T-helper 17 cell (primary cell): Measurements from ENCODE around the gene ARID5B. TPM values are rescaled to one million over a fixed set of nuclear protein-coding genes. Genes with fewer than 3 reads are reported as not detected.
A peak's percentile ranks its signal among the peaks of the same experiment; 100 is the strongest.

Source experiments
- ATAC-seq: fragments of 150-1000 bp; cut with Tn5 transposase; 2 replicates; pipeline ENCODE4 v1.10.0; 2021; ENCODE audit warnings: mild to moderate bottlenecking, moderate library complexity
- DNase-seq, 3 donors: peaks; one replicate each; pipeline versions ENCODE4 v3.0.0 to v3.0.0-alpha.2; 2020 to 2021
- H3K9me3 ChIP-seq: one replicate; pipeline ENCODE4 v1.7.0; 2013; ENCODE audit warnings: low read length, mild to moderate bottlenecking; ENCODE audit not compliant: control insufficient read depth, poor library complexity, severe bottlenecking
- H3K27ac Mint-ChIP-seq: one replicate; pipeline ENCODE4 v1.8.0; 2022; ENCODE audit warnings: mild to moderate bottlenecking, moderate library complexity, mixed read lengths
- H3K27me3 Mint-ChIP-seq: one replicate; pipeline ENCODE4 v1.8.0; 2022; ENCODE audit warnings: mixed read lengths
- H3K36me3 Mint-ChIP-seq: one replicate; pipeline ENCODE4 v1.8.0; 2022; ENCODE audit warnings: low read depth, mixed read lengths
- H3K4me1 Mint-ChIP-seq: one replicate; pipeline ENCODE4 v1.8.0; 2022; ENCODE audit warnings: mild to moderate bottlenecking, mixed read lengths
- H3K4me3 Mint-ChIP-seq: one replicate; pipeline ENCODE4 v1.8.0; 2022; ENCODE audit warnings: mild to moderate bottlenecking, moderate library complexity, mixed read lengths
- total RNA-seq, 4 donors: library from RNA in 2 of 4; stranded (reverse) in 2 of 4; gene quantifications; one replicate each; pipeline ENCODE4 v1.2.3 and lab custom pipeline; 2022 to 2026

ARID5B gene
- total RNA-seq, 2 donors from 2014 or later: 58.2 to 67.6 TPM

GRCh38 chr10:61919646-61920215 is 18.2 kb downstream of the ARID5B start:
- DNase-seq: no peak
- Mint-ChIP-seq H3K4me1 (peaks cover 21% of the 10 kb centered on the region), H3K27me3 (no peaks in the 10 kb centered on the region), H3K4me3 (no peak overlapping the region), H3K36me3 (peaks cover 9% of the 10 kb centered on the region), H3K27ac (peak overlapping the region; percentile 21)
- ATAC-seq: no peak
- no peaks in the 10 kb centered on the region for H3K9me3 ChIP-seq

GRCh38 chr10:61921143-61921542 is 19.6 kb downstream of the ARID5B start:
- DNase-seq (no peak), ATAC-seq (no peak)
- peaks cover 9% of the 10 kb centered on the region for H3K36me3 Mint-ChIP-seq
- H3K27me3 Mint-ChIP-seq: no peaks in the 10 kb centered on the region
- H3K4me3 Mint-ChIP-seq: no peak overlapping the region
- no peaks in the 10 kb centered on the region for H3K9me3 ChIP-seq
- no peak overlapping the region for H3K27ac Mint-ChIP-seq
- peaks cover 18% of the 10 kb centered on the region for H3K4me1 Mint-ChIP-seq

- Mint-ChIP-seq H3K4me1 (peaks cover 18% of the 10 kb centered on the region), H3K36me3 (peaks cover 9% of the 10 kb centered on the region), H3K4me3 (no peak overlapping the region), H3K27ac (peak overlapping the region; percentile 27), H3K27me3 (no peaks in the 10 kb centered on the region)
- ATAC-seq: no peak
- DNase-seq: no peak
- H3K9me3 ChIP-seq: no peaks in the 10 kb centered on the region
Measured at GRCh38 chr10:61923210-61923949, 21.9 kb downstream of the ARID5B start.

DNA sequence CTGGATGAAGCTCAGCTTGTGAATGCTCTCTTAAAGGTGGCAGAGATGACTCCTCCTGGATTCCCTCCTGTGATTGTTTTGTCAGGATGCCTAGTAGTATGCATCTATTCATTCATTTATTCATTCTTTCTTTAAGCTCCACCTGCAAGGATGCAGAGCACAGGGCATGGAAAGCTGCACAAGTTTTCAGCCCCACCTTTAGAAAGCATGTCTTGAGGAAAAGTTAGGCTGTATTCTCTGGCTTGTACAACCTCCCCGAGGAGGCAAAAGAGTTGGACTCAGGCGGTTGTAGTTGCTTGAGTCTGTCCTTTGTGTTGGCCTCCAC is 22.4 kb downstream of the ARID5B start:
- DNase-seq: no peak
- H3K4me1 Mint-ChIP-seq: peaks cover 18% of the 10 kb centered on the region

DNA sequence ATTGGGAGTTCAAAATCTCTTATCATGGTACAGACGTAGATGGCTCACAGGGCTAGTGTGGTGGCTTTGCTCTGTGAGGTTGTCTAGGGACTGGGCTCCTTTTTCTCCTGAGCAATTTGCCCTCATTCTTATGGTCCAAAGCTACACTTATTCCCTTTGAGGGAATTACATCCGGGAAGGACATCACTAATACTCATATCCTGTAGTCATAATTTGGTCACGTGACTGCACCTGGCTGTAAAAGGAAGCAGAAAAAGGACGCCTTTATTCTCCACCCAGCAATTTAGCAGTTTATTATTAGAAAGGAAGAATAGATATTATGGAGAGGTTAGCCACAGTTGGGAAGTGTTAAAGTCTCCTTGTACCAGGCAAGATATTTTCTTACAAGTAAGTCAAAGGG is 28.1 kb downstream of the ARID5B start:
- Mint-ChIP-seq H3K4me3 (no peak overlapping the region), H3K36me3 (peaks cover 9% of the 10 kb centered on the region), H3K27me3 (no peaks in the 10 kb centered on the region), H3K27ac (no peak overlapping the region), H3K4me1 (peaks cover 14% of the 10 kb centered on the region)
- ATAC-seq: no peak
- H3K9me3 ChIP-seq: no peaks in the 10 kb centered on the region
- no peak for DNase-seq

More for the DNA sequence above, 22.4 kb downstream of the ARID5B start:
- Mint-ChIP-seq H3K36me3 (peaks cover 9% of the 10 kb centered on the region), H3K4me3 (no peak overlapping the region), H3K27ac (peak overlapping the region; percentile 27), H3K27me3 (no peaks in the 10 kb centered on the region)
- ATAC-seq: no peak
- no peaks in the 10 kb centered on the region for H3K9me3 ChIP-seq

DNA sequence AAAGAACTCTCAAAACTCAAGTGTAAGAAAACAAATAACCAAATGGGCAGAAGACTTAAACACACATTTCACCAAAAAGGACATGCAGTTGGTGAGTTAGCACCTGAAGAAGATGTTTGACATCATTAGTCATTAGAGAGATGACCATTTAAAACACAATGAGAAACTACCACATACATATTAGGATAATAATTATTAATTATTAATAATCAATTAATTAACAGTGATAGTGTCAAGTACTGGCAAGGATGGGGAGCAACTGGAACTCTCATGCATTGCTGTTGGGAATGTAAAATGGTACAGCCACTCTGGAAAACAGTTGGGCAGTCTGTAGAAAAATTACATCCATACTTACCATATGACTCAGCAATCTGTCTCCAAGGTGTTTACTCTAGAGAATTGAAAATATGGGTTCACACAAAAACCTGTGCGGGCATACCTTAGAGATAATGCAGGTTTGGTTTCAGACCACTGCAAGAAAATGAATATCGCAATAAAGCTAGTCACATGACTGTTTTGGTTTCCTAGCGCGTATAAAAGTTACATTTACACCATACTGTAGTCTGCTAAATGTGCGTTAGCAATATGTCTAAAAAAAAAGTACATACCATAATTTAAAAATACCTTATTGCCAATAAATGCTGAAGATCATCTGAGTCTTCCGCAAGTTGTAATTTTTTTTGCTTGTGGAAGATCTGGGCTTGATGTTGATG is 30.3 kb downstream of the ARID5B start:
- Mint-ChIP-seq H3K27ac (peak overlapping the region; percentile 53), H3K4me3 (no peak overlapping the region), H3K36me3 (peaks cover 6% of the 10 kb centered on the region), H3K4me1 (peaks cover 12% of the 10 kb centered on the region), H3K27me3 (no peaks in the 10 kb centered on the region)
- ATAC-seq (no peak), DNase-seq (no peak)
- no peaks in the 10 kb centered on the region for H3K9me3 ChIP-seq

- H3K4me3 Mint-ChIP-seq: peak overlapping the region; percentile 68
- DNase-seq (no peak), ATAC-seq (peak; percentile 65)
Measured at GRCh38 chr10:61933859-61934555, 32.5 kb downstream of the ARID5B start.

DNA sequence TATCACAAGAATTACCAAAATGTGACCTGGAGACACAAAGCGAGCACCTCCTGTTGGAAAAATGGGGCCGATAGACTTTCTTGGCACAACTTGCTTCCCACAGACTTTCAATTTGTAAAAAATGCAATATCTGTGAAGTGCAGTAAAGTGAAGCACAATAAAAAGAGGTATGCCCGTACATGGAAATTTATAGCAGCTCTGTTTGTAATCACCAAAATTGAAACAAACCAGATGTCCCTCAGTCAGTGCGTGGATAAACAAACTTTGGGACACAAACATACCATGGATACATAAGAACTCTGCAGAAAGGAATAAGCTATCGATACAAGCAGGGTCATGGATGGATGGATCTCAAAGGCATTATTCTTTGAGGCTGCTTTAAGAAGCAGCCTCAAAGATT is 33.6 kb downstream of the ARID5B start:
- no peak for ATAC-seq
- Mint-ChIP-seq H3K4me3 (no peak overlapping the region), H3K4me1 (peaks cover 34% of the 10 kb centered on the region), H3K27ac (peak overlapping the region; percentile 78), H3K36me3 (peaks cover 4% of the 10 kb centered on the region), H3K27me3 (no peaks in the 10 kb centered on the region)
- DNase-seq: no peak
- no peaks in the 10 kb centered on the region for H3K9me3 ChIP-seq

More at GRCh38 chr10:61933859-61934555, 32.5 kb downstream of the ARID5B start:
- Mint-ChIP-seq H3K27ac (peak overlapping the region; percentile 78), H3K27me3 (no peaks in the 10 kb centered on the region), H3K4me1 (peaks cover 28% of the 10 kb centered on the region), H3K36me3 (peaks cover 6% of the 10 kb centered on the region)
- no peaks in the 10 kb centered on the region for H3K9me3 ChIP-seq

DNA sequence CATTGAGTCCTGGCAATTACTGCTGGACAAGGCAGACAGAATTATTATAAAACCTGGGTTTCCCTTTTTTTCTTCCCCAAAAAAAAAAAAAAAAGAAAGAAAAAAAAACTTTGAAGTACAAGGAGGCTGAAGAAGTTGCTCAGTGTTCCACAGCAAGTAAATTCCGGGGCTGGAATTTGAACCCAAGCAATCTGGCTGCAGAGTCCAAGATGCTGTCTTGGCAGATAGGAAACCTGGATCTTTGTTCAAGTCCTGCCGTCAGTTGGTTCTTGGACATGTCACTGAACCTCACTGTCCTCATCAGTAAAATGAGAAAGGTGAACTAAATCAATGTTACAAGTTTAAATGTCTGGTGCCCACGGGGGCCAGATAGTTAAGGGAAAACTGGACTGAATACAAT is 35.3 kb downstream of the ARID5B start:
- H3K9me3 ChIP-seq: no peaks in the 10 kb centered on the region
- H3K27me3 Mint-ChIP-seq: no peaks in the 10 kb centered on the region
- no peak overlapping the region for H3K4me3 Mint-ChIP-seq
- no peak for DNase-seq
- H3K27ac Mint-ChIP-seq: peak overlapping the region; percentile 94
- peaks cover 42% of the 10 kb centered on the region for H3K4me1 Mint-ChIP-seq
- ATAC-seq: no peak
- peaks cover 4% of the 10 kb centered on the region for H3K36me3 Mint-ChIP-seq

DNA sequence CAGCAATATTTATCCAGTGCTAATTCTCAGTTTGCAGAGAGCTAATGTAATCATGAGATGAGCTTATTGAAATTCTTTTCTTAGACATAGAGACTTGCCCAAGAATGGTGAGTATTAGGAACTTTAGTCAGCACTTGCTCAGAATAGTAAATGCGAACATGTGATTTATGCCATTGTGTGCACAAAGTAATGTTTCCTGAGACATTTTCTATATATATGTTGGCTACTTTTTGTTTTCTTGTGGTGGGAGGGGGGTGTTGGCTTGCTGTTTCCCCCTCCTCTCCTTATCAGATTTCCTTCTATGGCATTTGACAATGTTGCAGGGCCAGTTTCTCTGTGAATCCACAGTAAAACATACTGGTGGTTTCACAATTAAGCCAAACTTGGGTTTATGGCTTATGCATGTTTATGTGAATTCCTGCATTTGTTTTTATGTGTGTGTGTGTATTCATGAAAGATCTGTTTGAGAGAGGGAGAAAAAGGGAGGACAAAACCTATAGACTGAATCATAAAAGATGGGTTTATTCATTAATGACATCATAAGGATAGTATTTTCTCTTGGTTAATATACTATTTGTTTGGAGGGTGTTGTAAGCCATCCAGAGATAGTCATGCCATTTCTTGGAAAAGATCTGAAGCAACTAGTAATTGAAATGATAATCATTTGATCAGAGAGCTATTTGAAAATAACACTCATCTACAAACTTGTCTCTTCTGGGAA is 36.3 kb downstream of the ARID5B start:
- no peak for DNase-seq
- peaks cover 4% of the 10 kb centered on the region for H3K36me3 Mint-ChIP-seq
- peak overlapping the region; percentile 72 for H3K4me3 Mint-ChIP-seq

GRCh38 chr10:61939902-61940301 is 38.4 kb downstream of the ARID5B start:
- DNase-seq (no peak), ATAC-seq (no peak)
- no peaks in the 10 kb centered on the region for H3K36me3 Mint-ChIP-seq
- peaks cover 41% of the 10 kb centered on the region for H3K4me1 Mint-ChIP-seq
- H3K9me3 ChIP-seq: no peaks in the 10 kb centered on the region
- no peaks in the 10 kb centered on the region for H3K27me3 Mint-ChIP-seq
- H3K4me3 Mint-ChIP-seq: no peak overlapping the region
- peak overlapping the region; percentile 94 for H3K27ac Mint-ChIP-seq

More for the DNA sequence above, 36.3 kb downstream of the ARID5B start:
- H3K27me3 Mint-ChIP-seq: no peaks in the 10 kb centered on the region
- H3K9me3 ChIP-seq: no peaks in the 10 kb centered on the region
- ATAC-seq: no peak
- peak overlapping the region; percentile 94 for H3K27ac Mint-ChIP-seq
- H3K4me1 Mint-ChIP-seq: peaks cover 43% of the 10 kb centered on the region

- Mint-ChIP-seq H3K36me3 (no peaks in the 10 kb centered on the region), H3K4me1 (peaks cover 42% of the 10 kb centered on the region), H3K4me3 (peak overlapping the region; percentile 36), H3K27me3 (no peaks in the 10 kb centered on the region), H3K27ac (peak overlapping the region; percentile 96)
- ATAC-seq (peak; percentile 28), DNase-seq (no peak)
- no peaks in the 10 kb centered on the region for H3K9me3 ChIP-seq
Measured at GRCh38 chr10:61941202-61941681, 39.7 kb downstream of the ARID5B start.
